ENCODE measurements around the gene LSM14B. TPM values are rescaled to one million over a fixed set of nuclear protein-coding genes. Genes with fewer than 3 reads are reported as not detected.
A peak's percentile ranks its signal among the peaks of the same experiment; 100 is the strongest.
"Not testable (repeated sequence)": the region's sequence is repeated elsewhere in the genome, so short reads cannot be mapped to it uniquely, and the experiment has no call there.

Gene LSM14B
- polyA plus RNA-seq, 1 donor: 47.6 TPM

GRCh38 chr20:62111148-62111547 is 11.1 kb upstream of the LSM14B start:
- no peak for DNase-seq
- no peaks in the 10 kb centered on the region for H3K4me1 ChIP-seq (ENCODE audit: control insufficient read depth, insufficient read depth, low read length)
- no peaks in the 10 kb centered on the region for H3K27me3 ChIP-seq (ENCODE audit: control insufficient read depth, insufficient read depth, low read length)
- no peak overlapping the region for H3K4me3 ChIP-seq (ENCODE audit: low read length)
- H3K36me3 ChIP-seq (ENCODE audit: control insufficient read depth, insufficient read depth, low read length): no peaks in the 10 kb centered on the region
- 100% methylated on average over 1 of the region's 6 CpGs for WGBS (ENCODE audit: insufficient coverage, low lambda C conversion rate)
- no peak overlapping the region for H3K27ac ChIP-seq (ENCODE audit: low read length)
- peaks cover 20% of the 10 kb centered on the region for H3K9me3 ChIP-seq (ENCODE audit: control insufficient read depth, low read depth, low read length)

DNA sequence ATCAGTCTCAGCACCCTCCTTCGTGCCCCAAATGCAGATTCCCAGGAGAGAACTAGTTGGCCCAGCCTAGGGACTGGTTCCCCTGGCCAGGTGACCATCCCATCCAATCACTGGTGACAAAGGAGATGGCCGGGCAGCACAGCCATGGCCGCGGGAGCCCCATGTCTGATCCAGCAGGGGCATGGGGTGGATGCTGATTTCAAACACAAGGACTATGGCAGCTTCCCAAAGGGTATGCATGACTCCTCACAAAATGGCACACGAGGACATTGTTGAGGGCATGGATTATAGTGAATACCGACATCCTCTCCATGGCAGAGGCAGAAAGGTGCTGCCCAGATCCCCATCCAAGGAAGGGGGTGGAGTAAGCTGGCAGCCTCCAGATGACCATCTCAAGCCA is 9.9 kb upstream of the LSM14B start:
- Histone ChIP-seq H3K27me3 (ENCODE audit: control insufficient read depth, insufficient read depth, low read length) (no peaks in the 10 kb centered on the region), H3K4me3 (ENCODE audit: low read length) (no peak overlapping the region), H3K36me3 (ENCODE audit: control insufficient read depth, insufficient read depth, low read length) (no peaks in the 10 kb centered on the region), H3K4me1 (ENCODE audit: control insufficient read depth, insufficient read depth, low read length) (no peaks in the 10 kb centered on the region), H3K27ac (ENCODE audit: low read length) (no peak overlapping the region), H3K9me3 (ENCODE audit: control insufficient read depth, low read depth, low read length) (peaks cover 18% of the 10 kb centered on the region)
- no peak for DNase-seq
- no CpG with 5 or more reads among the region's 6 CpGs for WGBS (ENCODE audit: insufficient coverage, low lambda C conversion rate)

DNA sequence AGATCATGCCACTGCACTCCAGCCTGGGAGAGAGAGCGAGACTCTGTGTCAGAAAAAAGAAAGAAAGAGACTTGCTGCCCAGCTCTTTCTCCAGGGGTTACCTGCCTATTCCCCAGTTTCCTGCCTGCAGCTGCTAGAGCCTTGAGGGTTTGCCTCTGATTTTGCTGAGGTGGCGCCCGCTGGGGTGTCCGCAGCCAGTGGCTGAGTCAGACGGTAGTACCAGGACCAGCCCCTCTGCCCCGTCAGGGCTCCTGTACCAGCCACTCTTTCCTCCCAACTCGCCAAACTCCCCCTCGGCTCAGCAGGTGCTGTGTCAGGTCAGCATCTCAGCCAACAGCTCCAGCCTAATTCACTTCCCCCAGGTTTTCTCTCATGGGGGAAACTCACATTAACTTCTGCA is 7.4 kb upstream of the LSM14B start:
- H3K9me3 ChIP-seq (ENCODE audit: control insufficient read depth, low read depth, low read length): peaks cover 17% of the 10 kb centered on the region
- no peak for DNase-seq
- no peak overlapping the region for H3K4me3 ChIP-seq (ENCODE audit: low read length)
- H3K27me3 ChIP-seq (ENCODE audit: control insufficient read depth, insufficient read depth, low read length): no peaks in the 10 kb centered on the region
- H3K27ac ChIP-seq (ENCODE audit: low read length): no peak overlapping the region
- no CpG with 5 or more reads among the region's 8 CpGs for WGBS (ENCODE audit: insufficient coverage, low lambda C conversion rate)
- no peaks in the 10 kb centered on the region for H3K36me3 ChIP-seq (ENCODE audit: control insufficient read depth, insufficient read depth, low read length)
- peaks cover 19% of the 10 kb centered on the region for H3K4me1 ChIP-seq (ENCODE audit: control insufficient read depth, insufficient read depth, low read length)

DNA sequence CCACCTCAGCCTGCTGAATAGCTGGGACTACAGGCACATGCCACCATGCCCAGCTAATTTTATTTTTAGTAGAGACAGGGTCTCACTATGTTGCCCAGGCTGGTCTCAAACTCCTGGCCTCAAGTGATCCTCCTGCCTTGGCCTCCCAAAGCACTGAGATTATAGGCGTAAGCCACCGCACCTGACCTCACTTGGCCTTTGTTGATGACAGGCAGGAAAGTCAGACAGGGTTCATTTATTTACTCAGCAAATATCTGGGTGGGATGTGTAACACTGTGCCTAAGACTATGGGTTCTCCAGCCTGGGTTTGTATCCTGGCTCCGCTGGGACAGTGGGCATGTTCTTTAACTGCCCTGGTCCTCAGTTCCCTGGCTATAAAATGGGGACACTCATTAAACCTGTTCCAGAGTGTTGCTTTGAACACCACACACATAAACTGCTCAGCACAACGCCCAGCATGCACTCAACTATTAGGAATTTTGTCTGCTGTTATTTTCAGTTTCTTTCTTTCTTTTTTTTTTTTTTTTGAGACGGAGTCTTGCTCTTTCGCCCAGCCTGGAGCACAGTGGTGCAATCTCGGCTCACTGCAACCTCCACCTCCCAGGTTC is 6.4 kb upstream of the LSM14B start:
- not testable (repeated sequence) for DNase-seq; H3K36me3 ChIP-seq (ENCODE audit: control insufficient read depth, insufficient read depth, low read length); H3K27ac ChIP-seq (ENCODE audit: low read length); H3K4me3 ChIP-seq (ENCODE audit: low read length); H3K27me3 ChIP-seq (ENCODE audit: control insufficient read depth, insufficient read depth, low read length)
- H3K9me3 ChIP-seq (ENCODE audit: control insufficient read depth, low read depth, low read length): peaks cover 12% of the 10 kb centered on the region
- WGBS (ENCODE audit: insufficient coverage, low lambda C conversion rate): 100% methylated on average over 1 of the region's 7 CpGs
- peaks cover 28% of the 10 kb centered on the region for H3K4me1 ChIP-seq (ENCODE audit: control insufficient read depth, insufficient read depth, low read length)

- WGBS (ENCODE audit: insufficient coverage, low lambda C conversion rate): no CpG with 5 or more reads among the region's 38 CpGs
- DNase-seq: no peak
- Histone ChIP-seq H3K4me1 (ENCODE audit: control insufficient read depth, insufficient read depth, low read length) (peaks cover 30% of the 10 kb centered on the region), H3K4me3 (ENCODE audit: low read length) (no peak overlapping the region), H3K36me3 (ENCODE audit: control insufficient read depth, insufficient read depth, low read length) (no peaks in the 10 kb centered on the region), H3K27ac (ENCODE audit: low read length) (no peak overlapping the region), H3K27me3 (ENCODE audit: control insufficient read depth, insufficient read depth, low read length) (no peaks in the 10 kb centered on the region), H3K9me3 (ENCODE audit: control insufficient read depth, low read depth, low read length) (peaks cover 11% of the 10 kb centered on the region)
Observed at GRCh38 chr20:62116558-62117361, 5.5 kb upstream of the LSM14B start.

- Histone ChIP-seq H3K36me3 (ENCODE audit: control insufficient read depth, insufficient read depth, low read length) (no peaks in the 10 kb centered on the region), H3K4me3 (ENCODE audit: low read length) (no peak overlapping the region), H3K27ac (ENCODE audit: low read length) (no peak overlapping the region), H3K9me3 (ENCODE audit: control insufficient read depth, low read depth, low read length) (peaks cover 5% of the 10 kb centered on the region), H3K27me3 (ENCODE audit: control insufficient read depth, insufficient read depth, low read length) (no peaks in the 10 kb centered on the region), H3K4me1 (ENCODE audit: control insufficient read depth, insufficient read depth, low read length) (peaks cover 30% of the 10 kb centered on the region)
- WGBS (ENCODE audit: insufficient coverage, low lambda C conversion rate): no CpG with 5 or more reads among the region's 9 CpGs
- no peak for DNase-seq
Observed at GRCh38 chr20:62117362-62117646, 5.0 kb upstream of the LSM14B start.

GRCh38 chr20:62117658-62118057 is 4.6 kb upstream of the LSM14B start:
- WGBS (ENCODE audit: insufficient coverage, low lambda C conversion rate): no CpG with 5 or more reads among the region's 15 CpGs
- Histone ChIP-seq H3K9me3 (ENCODE audit: control insufficient read depth, low read depth, low read length) (peaks cover 2% of the 10 kb centered on the region), H3K4me3 (ENCODE audit: low read length) (no peak overlapping the region), H3K27ac (ENCODE audit: low read length) (no peak overlapping the region), H3K4me1 (ENCODE audit: control insufficient read depth, insufficient read depth, low read length) (peaks cover 30% of the 10 kb centered on the region), H3K27me3 (ENCODE audit: control insufficient read depth, insufficient read depth, low read length) (no peaks in the 10 kb centered on the region), H3K36me3 (ENCODE audit: control insufficient read depth, insufficient read depth, low read length) (no peaks in the 10 kb centered on the region)
- DNase-seq: no peak

DNA sequence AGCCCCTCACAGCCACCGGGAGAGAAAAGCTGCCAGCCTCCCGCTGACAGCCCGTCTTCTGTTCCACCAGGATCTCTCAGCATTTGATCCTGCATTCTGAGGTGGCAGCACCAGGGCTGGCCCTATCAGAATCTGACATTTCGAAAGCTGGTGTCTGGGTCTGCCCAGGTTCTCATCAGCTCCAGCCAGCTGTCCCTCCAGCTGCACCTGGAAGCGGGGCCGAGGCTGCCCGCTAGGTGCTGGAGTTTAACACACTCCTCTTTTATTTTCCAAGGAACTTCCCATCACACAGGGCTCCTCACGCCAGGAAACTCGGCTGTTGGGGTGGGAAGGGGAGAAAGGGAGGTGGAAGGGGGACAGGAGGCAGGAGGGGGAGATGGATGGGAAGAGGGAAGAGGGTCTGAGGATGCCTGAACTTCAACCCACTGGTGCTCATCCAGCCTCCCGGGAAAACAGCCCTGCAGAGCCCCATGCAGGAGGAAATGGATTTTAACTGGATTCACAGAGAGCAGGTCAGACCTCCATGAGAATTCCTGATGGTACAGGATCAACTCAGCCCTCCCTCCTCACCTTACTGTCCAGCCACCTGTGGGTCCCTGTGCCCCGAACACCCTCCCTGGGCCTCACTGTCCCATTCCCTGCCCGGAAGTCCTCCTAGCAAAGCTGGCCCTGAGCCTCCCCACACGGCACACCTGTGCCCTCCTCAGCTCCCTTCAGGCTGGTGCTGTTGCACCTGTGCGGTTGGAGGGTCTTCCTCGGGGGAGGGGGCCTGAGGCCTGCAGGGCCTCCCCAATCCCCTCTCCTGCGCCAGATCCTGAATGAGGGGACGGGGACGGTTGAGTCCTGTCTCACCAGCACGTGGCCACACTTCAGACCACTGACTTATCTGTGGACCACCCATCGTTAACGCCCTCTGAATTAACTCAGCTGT is 3.9 kb upstream of the LSM14B start:
- Histone ChIP-seq H3K4me1 (ENCODE audit: control insufficient read depth, insufficient read depth, low read length) (peaks cover 30% of the 10 kb centered on the region), H3K9me3 (ENCODE audit: control insufficient read depth, low read depth, low read length) (no peaks in the 10 kb centered on the region), H3K27me3 (ENCODE audit: control insufficient read depth, insufficient read depth, low read length) (no peaks in the 10 kb centered on the region), H3K36me3 (ENCODE audit: control insufficient read depth, insufficient read depth, low read length) (no peaks in the 10 kb centered on the region), H3K27ac (ENCODE audit: low read length) (no peak overlapping the region), H3K4me3 (ENCODE audit: low read length) (no peak overlapping the region)
- no peak for DNase-seq
- WGBS (ENCODE audit: insufficient coverage, low lambda C conversion rate): no CpG with 5 or more reads among the region's 21 CpGs

DNA sequence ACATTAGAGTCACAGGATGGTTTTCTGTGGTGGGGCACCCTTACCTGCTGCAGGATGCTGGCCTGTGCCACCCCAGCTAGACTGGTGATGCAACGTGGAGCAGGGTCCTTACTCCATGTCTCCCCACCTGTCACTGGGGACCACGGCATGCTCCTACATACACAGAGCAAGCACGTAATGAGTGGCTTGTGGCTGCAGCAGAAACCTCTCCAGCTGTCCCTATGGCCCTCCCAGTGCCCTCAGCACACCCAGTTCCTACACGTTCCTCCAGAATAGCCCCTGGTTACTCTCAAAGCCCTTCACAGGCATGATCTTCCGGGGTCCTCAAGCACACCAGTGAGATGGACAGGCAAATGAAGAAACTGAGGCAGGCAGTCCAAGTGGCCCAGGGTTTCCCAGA is 3.2 kb upstream of the LSM14B start:
- peak overlapping the region; percentile 99 for H3K27ac ChIP-seq (ENCODE audit: low read length)
- H3K27me3 ChIP-seq (ENCODE audit: control insufficient read depth, insufficient read depth, low read length): no peaks in the 10 kb centered on the region
- WGBS (ENCODE audit: insufficient coverage, low lambda C conversion rate): no CpG with 5 or more reads among the region's 5 CpGs
- DNase-seq: no peak
- H3K4me3 ChIP-seq (ENCODE audit: low read length): no peak overlapping the region
- no peaks in the 10 kb centered on the region for H3K9me3 ChIP-seq (ENCODE audit: control insufficient read depth, low read depth, low read length)
- H3K4me1 ChIP-seq (ENCODE audit: control insufficient read depth, insufficient read depth, low read length): peaks cover 34% of the 10 kb centered on the region
- no peaks in the 10 kb centered on the region for H3K36me3 ChIP-seq (ENCODE audit: control insufficient read depth, insufficient read depth, low read length)

DNA sequence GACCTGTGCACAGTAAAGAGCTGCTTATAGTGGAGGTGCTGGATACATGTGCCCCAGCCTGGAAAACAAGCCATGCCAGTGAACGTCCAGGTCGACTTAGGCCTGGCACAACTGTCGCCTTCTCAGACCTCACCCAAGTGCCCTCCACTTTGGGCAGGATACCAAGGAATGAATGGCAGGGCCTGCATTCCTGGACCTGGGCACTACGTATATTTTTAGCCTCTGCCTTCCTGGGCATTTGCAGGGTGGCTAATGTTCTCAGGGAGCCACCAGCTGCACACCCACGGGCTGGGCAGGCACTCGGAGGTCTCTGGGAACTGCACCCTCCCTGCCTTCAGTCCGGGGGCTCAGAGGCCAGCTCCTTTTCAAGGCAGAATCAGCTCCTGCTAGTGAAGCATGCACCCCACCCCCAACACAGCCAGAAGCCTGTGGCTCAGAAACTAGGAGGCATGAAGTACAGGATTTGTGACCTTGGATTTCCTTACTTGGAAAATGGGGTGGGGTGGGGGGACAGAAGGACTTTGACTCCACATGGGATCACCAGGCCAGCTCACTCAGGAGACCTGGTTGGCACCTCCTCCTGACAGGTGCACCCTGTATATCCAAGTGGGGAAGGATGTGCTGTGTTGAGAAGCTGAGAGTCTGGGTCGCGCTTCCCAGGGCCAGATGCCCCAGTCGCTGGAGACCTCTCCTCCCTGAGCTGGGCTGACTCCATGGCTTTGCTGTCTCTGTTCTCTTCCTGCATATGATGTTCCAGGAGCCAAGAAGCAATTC is 2.5 kb upstream of the LSM14B start:
- H3K36me3 ChIP-seq (ENCODE audit: control insufficient read depth, insufficient read depth, low read length): peaks cover 3% of the 10 kb centered on the region
- peak overlapping the region; percentile 99 for H3K27ac ChIP-seq (ENCODE audit: low read length)
- no peaks in the 10 kb centered on the region for H3K27me3 ChIP-seq (ENCODE audit: control insufficient read depth, insufficient read depth, low read length)
- no peak overlapping the region for H3K4me3 ChIP-seq (ENCODE audit: low read length)
- DNase-seq: peak; percentile 91 to 95
- peaks cover 34% of the 10 kb centered on the region for H3K4me1 ChIP-seq (ENCODE audit: control insufficient read depth, insufficient read depth, low read length)
- no peaks in the 10 kb centered on the region for H3K9me3 ChIP-seq (ENCODE audit: control insufficient read depth, low read depth, low read length)
- WGBS (ENCODE audit: insufficient coverage, low lambda C conversion rate): no CpG with 5 or more reads among the region's 10 CpGs

Data from large intestine (tissue), 3 donors.